ENCODE data around the gene COPA.

- TF ChIP-seq CTCF (IDR thresholded peaks at IDR 0.05) (no peak), POLR2AphosphoS5 (IDR thresholded peaks at IDR 0.05) (no peak), POLR2A (IDR thresholded peaks at IDR 0.05) (no peak), EP300 (IDR thresholded peaks at IDR 0.05) (no peak)
Observed at GRCh38 chr1:160282807-160283206, 60.2 kb downstream of the COPA start.

All from upper lobe of left lung (tissue), 4 donors.